ENCODE results near the gene HES7.

- TF ChIP-seq EZH2phosphoT487 (IDR thresholded peaks at IDR 0.05; ENCODE audit: low read depth) = no peak
- TF ChIP-seq CTCF (IDR thresholded peaks at IDR 0.05; ENCODE audit: low read depth, low read length) = no peak
These were observed 38.5 kb upstream of the HES7 start, which contains the start of gene VAMP2 for GRCh38 chr17:8162233-8162996.
